HG03354 (cell line): ENCODE results near the gene ABCB9.

ENCODE experiments used
- ATAC-seq: cut with Tn5 transposase; IDR thresholded peaks from one replicate; pipeline ENCODE4 v1.9.1; 2021; ENCODE audit warnings: mild to moderate bottlenecking; ENCODE audit not compliant: unreplicated experiment, poor library complexity, severe bottlenecking

ABCB9 gene

DNA sequence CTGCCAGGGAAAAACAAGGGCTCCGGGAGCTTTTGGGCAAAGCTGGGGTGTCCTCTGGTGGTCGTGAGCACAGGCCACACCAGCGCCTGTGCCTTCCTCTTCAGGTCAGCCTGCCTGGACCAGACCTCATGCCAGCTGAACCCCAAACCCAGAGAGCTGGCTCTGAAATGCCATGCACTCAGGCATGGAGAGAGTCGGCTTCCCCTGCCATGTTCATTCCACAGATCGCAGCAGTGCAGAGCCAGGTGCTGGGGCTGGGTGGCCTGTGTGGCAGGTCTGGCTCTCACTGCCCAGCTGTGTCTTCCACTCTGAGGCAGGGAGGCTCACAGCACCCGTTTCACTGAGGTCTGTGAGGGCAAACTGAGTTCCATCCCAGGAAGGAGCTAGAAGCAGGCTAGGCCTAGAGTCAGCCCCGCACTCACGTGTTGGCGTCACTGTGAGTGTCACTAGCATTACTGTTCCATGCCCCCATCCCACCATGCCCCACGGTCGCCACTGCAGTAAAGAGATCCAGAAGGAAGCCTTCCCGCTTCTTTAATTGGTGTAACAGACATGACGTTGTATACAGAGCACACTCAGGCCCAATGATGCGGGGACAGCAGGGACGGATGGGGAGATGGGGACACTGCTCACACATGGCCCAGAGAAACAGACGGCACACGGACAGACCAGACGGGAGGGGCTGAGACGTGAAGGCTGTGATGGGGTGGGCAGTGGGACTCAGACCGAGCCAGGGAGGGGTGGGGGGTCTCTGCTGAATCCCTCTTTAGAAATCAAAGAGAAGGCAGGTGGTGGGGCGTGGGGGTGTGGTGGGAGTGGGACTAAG lies 16.9 kb upstream of the ABCB9 start:
- ATAC-seq, result no peak

DNA sequence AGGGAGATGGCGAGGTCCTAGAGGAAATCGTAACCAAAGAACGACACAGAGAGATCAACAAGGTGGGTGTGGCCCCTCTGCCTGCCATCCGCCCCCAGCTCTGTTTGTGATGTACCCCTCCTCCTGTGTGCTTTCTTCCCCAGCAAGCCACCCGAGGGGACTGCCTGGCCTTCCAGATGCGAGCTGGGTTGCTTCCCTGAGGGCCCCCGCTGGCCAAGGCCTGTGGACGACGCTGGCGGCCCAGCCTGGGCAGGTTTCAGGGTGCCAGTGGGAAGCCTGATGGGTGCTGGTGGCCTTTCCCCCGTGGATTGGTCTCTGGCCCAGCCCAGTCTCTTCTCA lies 16.2 kb upstream of the ABCB9 start:
- no peak for ATAC-seq

DNA sequence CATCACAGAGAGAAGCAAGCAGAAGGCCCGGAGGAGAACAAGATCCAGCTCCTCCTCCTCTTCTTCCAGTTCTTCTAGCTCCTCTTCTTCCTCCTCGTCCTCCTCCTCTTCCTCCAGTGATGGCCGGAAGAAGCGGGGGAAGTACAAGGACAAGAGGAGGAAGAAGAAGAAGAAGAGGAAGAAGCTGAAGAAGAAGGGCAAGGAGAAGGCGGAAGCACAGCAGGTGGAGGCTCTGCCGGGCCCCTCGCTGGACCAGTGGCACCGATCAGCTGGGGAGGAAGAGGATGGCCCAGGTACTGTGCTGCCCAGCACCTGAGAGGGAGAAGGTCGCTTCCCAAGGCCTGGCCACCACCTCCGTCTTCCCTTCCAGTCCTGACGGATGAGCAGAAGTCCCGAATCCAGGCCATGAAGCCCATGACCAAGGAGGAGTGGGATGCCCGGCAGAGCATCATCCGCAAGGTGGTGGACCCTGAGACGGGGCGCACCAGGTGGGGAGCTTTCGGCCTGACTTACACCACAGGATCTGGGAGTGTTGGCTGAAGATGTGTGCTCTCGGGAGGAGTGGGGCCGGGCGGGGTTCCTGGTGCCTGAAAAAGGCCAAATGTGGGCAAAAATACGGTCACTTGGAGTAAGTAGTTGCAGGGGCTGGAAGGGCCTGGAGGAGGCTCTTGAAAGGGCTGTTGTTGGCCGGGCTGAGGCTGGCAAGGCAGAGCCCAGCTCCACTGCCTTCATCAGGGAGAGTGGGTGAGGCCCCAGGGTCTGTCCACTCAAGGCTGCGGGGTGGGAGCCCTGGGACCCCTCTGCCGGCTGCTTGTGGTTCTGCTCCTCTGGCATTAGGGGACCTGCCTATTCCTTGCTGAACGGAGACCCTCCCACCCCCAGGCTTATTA lies 15.6 kb upstream of the ABCB9 start:
- no peak for ATAC-seq

DNA sequence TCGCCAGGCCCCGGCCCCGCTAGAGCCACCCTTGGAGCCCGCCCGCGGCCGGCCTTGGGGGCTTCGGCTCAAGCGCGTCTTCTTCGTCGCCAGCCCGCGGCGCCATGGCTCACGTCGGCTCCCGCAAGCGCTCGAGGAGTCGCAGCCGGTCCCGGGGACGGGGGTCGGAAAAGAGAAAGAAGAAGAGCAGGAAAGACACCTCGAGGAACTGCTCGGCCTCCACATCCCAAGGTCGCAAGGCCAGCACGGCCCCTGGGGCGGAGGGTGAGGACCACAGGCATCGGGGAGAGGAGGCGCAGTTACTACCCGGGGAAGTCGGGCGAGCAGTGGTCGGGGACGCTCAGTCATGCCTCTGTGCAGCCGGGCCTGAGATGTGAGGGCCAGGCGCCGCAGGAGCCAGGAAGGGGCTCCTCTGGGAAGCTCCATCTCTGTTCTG lies 14.8 kb upstream of the ABCB9 start:
- peak; percentile 27 for ATAC-seq

DNA sequence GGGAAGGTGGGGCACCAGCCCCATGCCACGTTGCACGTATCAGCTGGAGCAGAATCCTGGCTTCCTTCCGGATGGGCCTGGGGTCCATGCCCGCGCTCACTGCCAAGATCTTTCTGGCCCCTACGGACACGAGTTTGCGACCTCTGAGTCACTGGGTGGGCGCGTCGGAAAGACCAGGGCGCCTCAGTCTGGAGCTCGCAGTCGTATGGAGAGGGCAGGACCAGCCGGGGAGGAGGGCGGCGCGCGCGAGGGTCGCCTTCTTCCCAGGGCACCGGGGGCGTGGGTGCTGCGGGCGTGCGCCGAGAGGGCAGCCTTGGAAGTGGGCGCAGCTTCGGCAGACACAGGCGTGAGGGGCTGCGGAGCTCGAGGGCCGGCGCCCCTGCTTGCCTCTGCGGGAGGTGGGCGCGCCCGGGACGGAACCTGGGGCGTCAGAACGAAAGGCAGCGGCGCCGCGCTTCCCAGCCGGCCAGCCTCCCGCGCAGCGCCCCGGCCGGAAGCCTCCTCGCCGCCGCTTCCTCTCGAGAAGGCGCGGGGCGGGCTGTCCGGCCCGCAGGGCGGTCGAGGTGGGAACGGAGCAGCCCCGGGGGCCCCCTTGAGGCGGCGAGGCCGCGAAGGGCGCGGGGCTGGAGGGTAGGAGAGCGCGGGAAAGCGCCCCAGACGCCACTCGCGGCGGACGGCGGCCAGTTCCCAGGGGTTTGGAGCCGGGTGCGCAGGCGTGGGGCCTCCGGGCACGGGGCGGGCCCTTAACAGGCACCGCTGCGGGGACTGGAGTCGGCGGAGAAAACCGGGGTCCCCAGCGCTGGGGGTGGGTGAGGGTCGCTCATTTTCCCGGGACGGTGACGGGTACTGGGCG lies 14.1 kb upstream of the ABCB9 start, which contains the start of gene ARL6IP4:
ARL6IP4 (plus strand) TSS at position 499 of the 853 bp plus-strand sequence. CDS start 459 bp downstream, outside the sequence.
- peak; percentile 67 for ATAC-seq

DNA sequence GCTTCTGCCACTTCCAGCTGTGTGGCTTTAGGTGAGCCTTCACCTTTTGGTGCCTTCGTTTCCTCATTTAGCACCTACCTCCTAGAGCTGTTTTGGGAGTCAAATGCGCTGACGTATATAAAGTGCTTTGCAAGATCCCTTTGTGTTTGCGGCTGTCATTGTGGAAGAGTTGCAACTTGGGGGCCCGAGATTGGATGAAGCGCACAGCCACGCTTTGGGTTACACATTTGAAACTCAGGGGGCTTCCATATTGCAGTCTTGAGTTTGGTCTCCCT lies 13.6 kb upstream of the ABCB9 start:
- ATAC-seq, result no peak

DNA sequence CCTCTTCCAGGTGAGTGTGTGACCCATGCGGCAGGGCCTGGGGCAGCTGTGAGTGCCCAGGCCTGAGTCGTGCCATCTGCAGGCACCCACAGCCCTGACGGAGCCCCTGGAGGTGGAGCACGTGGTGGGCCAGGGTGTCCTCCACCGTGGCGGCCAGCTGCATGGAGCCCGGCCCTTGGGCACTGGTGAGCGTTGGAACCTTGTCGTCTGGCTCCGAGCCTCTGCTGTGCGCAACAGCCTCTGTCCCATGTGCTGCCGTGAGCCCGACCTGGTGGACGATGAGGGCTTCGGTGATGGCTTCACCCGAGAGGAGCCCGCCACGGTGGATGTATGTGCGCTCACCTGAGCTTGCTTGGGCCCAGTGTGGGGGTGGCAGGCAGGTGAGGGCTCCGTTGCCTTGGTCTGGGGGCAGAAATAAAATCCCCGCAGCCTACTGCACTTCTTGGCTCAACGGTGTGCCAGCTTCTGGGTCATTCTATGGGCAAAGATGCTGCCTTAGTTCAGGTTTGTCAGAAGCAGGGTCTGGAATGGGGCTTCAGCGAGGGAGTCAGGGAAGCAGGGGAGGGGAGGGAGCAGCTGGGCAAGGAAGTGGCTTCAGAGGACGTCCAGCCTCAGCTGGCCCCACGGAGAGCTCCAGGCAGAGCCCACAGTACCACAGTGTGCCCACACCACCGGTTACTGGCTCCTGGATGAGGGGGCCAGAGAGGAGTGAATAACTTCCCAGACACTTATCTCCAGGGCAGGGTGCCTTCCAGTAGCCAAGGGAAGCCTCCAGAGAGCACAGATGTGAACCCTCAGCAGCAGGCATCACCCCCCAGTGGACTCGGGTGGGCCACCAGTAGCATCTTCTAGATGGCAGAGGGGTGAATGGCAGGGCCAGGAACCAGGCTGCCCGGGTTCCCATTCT lies 13.0 kb upstream of the ABCB9 start:
- no peak for ATAC-seq

DNA sequence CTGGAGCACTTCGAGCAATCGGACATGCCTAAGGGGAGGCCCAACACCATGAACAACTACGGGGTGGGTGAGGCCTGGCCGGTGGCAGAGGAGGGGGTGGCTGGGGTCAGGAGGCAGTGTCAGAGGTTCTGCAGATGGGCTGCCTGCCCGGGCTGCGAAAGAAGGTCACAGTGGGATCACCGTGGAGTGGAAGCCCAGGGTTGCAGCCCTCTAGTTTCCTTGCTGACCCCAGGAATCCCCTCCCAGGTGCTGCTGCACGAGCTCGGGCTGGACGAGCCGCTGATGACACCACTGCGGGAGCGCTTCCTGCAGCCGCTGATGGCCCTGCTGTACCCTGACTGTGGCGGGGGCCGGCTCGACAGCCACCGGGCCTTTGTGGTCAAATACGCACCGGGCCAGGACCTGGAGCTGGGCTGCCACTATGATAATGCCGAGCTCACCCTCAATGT lies 12.3 kb upstream of the ABCB9 start:
- ATAC-seq, result no peak

DNA sequence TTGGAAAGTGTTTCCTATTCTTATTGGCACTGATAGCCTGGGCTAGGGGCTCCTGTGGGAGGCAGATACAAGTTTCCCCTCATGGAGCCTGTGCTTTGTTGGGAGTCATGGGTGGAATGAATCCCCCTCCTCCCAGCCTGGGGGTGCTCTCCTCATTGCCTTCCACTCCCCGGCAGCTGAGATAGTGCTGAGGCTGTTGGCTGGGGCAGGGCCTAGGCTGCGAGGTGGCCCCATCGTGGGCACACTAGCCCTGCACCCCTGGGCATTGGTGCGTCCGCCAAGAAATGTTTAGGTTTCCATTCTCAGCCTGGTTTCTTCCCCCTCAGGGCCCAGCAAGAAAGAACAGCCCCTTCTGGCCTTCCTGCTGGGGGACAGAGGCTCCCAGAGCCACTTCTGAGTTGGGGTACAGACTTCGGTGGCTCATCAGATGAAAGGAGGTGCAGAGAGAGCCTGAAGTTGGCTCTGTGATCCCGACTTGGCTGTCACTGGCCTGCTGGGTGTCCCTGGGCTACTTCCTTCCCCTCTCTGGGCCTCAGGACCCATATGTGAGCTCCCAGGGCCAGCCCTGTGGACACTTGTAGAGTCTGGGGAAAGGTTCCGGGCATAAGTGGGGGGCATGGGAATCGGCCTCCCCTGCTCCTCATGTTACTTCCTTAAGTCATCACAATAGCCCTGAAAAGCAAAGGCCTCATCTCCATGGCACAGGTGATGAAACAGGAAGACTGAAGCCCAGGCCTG lies 11.6 kb upstream of the ABCB9 start:
- ATAC-seq, result no peak

DNA sequence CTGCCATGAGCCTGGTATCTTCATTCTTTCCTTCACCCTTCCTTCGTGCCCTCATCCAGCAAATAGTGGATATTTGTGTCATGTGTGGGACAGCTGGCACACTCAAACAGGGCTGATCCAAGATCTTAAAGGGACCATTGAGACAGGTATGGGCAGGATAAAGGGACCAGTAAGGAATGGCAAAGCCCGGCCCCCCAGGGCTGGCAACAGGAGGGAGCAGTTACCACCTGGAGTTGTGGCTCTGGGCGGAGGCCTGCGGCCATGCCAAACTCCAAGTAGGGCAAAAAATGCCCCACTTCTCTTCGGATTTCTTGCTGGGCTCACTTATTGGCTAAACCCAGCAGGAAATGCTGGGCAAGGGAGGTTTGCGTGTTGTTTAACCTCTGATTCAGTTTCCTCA lies 10.9 kb upstream of the ABCB9 start:
- no peak for ATAC-seq

DNA sequence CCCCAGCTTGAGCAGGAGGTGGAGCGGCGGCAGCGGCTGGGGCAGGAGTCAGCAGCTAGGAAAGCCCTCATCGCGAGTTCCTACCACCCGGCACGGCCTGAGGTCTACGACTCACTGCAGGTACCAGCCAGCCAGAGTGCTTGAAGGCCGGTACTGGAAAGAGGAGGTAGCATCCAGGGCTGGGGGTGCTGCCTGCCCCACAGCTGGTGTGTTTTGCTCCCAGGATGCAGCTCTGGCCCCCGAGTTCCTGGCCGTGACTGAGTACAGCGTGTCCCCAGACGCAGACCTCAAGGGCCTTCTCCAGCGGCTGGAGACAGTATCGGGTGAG lies 10.3 kb upstream of the ABCB9 start:
- no peak for ATAC-seq

DNA sequence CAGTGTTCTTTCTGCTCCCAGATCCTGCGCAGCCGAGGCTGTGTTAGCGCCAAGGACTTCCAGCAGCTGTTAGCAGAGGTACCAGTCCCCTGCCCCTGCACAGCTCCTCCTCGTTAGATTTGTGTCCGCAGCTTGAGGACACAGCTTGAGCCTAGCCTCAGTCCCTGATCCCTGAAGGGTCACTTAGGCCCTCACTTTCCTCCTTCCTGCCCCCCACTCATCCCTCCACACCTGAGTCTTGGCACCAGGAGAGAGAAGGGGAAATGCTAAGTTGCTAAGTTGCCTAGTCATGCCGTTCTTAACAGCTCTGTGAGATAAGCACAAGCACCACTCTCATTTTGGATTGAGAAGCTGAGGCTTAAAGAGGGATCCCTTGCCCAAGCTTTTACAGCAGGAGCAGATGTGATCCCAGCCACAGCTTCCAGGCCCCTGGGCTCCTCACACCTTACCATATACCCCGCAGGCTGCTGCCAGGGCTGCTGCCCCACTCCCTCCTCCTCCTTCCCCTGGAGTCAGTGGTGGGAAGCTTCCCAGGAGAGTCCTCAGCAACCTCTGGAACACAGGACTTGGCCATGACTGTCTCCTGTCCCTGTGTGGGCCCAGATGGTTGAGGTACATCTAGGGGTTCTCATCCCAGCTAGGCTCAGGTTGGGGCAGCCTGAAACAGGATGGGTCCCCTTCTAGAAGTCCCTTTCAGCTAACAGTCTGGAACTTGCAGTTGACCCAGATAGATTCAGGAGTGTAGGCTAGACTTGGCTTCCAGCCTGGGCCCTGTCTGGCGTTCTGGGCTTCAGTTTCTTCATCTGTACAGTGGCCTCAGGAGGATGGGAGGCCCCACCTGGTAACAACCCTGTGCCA lies 9.8 kb upstream of the ABCB9 start:
- ATAC-seq, result no peak

DNA sequence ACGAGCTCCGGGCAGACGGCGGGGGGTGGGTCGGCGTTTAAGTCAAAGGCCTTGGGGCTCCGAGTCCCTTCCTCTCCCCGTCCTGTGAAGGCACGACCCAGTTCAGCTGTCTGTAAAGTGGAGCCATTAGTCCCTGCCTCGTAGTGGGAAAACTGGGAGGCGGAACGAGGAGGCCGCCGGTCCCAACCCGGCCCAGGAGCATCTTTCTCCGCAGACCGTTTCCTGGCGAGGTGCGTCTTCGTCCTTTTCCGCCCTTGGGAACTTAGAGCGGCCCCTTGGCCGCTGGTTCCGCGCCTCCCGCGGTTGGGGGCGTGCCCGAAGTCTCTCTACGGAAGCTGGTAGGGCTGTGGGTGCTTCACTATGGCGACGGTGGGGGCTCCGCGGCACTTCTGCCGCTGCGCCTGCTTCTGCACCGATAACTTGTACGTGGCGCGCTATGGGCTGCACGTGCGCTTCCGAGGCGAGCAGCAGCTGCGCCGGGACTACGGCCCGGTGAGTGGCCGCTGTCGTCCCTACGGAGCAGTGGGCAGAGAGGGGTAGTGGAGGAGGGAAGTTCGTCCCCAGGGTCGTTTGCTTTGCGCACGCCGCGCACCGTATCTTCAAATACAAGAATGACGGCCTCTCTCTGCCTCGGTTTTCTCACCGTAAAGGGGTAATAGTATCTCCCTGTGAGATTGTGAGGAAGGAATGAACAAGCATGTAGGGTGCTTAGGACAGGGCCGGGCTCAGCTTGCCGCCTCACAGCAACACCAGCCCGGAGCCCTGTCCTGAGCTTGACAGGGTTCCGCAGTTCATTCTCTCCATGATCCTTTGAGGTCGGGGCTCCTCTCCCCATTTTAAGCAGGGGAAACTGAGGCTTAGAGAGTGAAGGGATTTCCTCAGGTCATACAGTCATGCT lies 8.9 kb upstream of the ABCB9 start, which contains the start of gene OGFOD2:
OGFOD2 (plus strand) TSS at position 353 of the 898 bp plus-strand sequence; CDS start at position 361, 8 bp downstream.
- peak; percentile 77 for ATAC-seq

DNA sequence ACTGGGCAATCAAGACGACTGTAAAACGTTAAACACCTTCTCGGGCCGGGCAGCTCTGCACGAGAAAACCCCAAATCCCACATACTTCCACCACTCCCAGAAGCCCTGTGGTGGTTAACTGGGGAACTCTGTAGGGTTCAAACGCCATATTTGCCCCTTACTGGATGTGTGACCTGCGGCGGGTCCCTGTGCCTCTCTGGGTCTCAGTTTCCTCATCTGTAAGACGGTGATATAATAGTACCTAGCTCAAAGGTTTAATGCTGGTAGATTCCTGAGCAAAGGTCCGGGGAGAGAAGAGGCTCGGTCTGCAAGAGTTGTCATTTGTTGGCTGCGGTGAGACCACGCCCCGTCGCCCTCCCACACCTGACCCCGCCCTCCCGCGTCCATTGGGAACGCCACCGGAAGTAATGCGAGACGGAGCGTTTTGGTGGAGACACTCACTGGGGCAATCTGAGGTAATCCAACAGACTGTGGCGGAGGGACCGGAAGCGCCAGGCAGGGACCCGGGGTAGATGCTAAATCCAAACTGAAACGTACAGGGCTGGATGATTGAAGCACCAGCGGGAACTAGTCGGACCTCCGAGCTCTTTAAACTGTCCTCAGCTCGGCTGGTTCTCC lies 8.1 kb upstream of the ABCB9 start:
- ATAC-seq, result peak; percentile 84

DNA sequence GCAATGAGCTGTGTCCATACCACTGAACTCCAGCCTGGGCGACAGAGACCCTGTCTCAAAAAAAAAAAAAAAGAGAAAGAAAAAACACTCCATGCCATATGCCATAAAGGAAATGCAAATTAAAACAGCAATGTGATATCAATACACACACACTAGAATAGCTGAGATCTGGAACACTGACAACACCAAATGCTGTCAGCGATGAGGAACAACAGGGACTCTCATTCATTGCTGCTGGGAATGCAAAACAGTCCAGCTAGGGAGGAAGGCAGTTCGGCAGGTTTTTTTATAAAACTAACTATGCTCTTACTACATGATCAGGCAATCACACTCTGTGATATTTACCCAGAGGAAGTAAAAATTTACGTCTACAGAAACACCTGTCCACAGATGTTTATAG lies 3.4 kb upstream of the ABCB9 start:
- ATAC-seq, result no peak

DNA sequence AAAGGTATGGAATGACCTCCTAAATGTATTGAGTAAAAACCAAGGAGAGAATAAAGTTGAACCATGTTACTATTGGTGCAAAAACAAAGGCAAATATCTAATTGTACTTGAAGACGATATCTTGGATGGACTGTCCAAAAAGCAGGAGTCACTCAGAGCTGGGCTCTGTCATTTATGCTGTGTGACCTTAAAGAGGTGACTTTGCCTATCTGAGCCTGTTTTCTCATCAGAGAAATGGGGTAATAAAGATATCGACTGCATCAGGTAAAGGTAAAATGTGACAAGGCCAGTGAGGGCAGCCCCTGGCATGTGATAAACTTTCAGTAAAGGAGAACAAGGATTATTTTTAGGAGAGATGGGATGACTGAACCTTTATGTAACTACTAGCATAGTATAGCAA lies 1.8 kb upstream of the ABCB9 start:
- ATAC-seq, result no peak
